HG03460 (cell line): ENCODE results near the gene UNC79.

Experiments
- ATAC-seq: cut with Tn5 transposase; IDR thresholded peaks from one replicate; pipeline ENCODE4 v1.9.1; 2021; ENCODE audit not compliant: unreplicated experiment

Gene UNC79

GRCh38 chr14:93655078-93655750 lies 224.5 kb downstream of the UNC79 start:
- ATAC-seq = no peak

- no peak for ATAC-seq
These were observed 227.1 kb downstream of the UNC79 start for GRCh38 chr14:93657875-93658274.

GRCh38 chr14:93663317-93663716 lies 232.6 kb downstream of the UNC79 start:
- no peak for ATAC-seq

GRCh38 chr14:93665169-93665568 lies 234.4 kb downstream of the UNC79 start:
- ATAC-seq = no peak

GRCh38 chr14:93669632-93670031 lies 238.9 kb downstream of the UNC79 start:
- ATAC-seq = no peak

- no peak for ATAC-seq
These were observed 243.6 kb downstream of the UNC79 start for GRCh38 chr14:93674343-93674742.

- ATAC-seq = no peak
These were observed 244.9 kb downstream of the UNC79 start for GRCh38 chr14:93675651-93676050.

- no peak for ATAC-seq
These were observed 245.7 kb downstream of the UNC79 start for GRCh38 chr14:93676416-93676958.

- ATAC-seq = no peak
These were observed 251.7 kb downstream of the UNC79 start for GRCh38 chr14:93682459-93682858.

- no peak for ATAC-seq
These were observed 252.5 kb downstream of the UNC79 start for GRCh38 chr14:93683226-93683625.

- no peak for ATAC-seq
These were observed 254.6 kb downstream of the UNC79 start for GRCh38 chr14:93685121-93685895.

GRCh38 chr14:93686268-93686667 lies 255.5 kb downstream of the UNC79 start:
- no peak for ATAC-seq

- no peak for ATAC-seq
These were observed 257.5 kb downstream of the UNC79 start for GRCh38 chr14:93688239-93688666.

GRCh38 chr14:93688820-93689219 lies 258.1 kb downstream of the UNC79 start:
- ATAC-seq = no peak

GRCh38 chr14:93690146-93690545 lies 259.4 kb downstream of the UNC79 start:
- no peak for ATAC-seq

- ATAC-seq = no peak
These were observed 260.5 kb downstream of the UNC79 start for GRCh38 chr14:93691042-93691780.

GRCh38 chr14:93693914-93694313 lies 263.2 kb downstream of the UNC79 start:
- no peak for ATAC-seq

- ATAC-seq = no peak
These were observed 270.2 kb downstream of the UNC79 start for GRCh38 chr14:93700928-93701327.

GRCh38 chr14:93701562-93701961 lies 270.8 kb downstream of the UNC79 start:
- ATAC-seq = no peak

GRCh38 chr14:93702946-93703345 lies 272.2 kb downstream of the UNC79 start:
- ATAC-seq = no peak

GRCh38 chr14:93703941-93704340 lies 273.2 kb downstream of the UNC79 start:
- ATAC-seq = no peak
